Stimulated activated CD4-positive, alpha-beta T cell treated with anti-CD3 and anti-CD28 coated beads, Interleukin-4, amount 100 ng/mL, for 48 hours (primary cell): ENCODE measurements around the gene OSBPL1A.
"Not testable (repeated sequence)": the region's sequence is repeated elsewhere in the genome, so short reads cannot be mapped to it uniquely, and the experiment has no call there.

Experiments used
- DNase-seq, 2 donors: peaks; one replicate each; pipeline ENCODE4 v3.0.0-alpha.2; 2020; ENCODE audit warnings: low read depth in 2 of 2

OSBPL1A gene

GRCh38 chr18:24187049-24187448 lies 210.6 kb downstream of the OSBPL1A start:
- no peak for DNase-seq

DNA sequence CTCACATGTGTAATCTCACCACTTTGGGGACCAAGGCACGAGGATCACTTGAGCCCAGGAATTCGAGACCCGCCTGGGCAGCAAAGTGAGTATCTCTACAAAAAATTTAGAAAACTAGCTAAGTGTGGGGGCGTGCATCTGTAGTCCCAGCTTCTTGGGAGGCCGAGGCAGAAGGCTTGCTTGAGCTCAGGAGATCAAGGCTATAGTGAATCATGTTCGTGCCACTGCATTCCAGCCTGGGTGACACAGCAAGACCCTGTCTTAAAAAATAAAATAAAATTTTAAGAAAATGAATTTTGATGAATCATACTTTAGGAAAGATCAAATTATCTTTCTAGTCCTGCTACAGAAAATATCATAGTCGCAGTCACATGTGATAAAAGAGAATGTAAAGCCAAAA lies 211.8 kb downstream of the OSBPL1A start:
- no peak for DNase-seq

GRCh38 chr18:24181806-24182205 lies 215.8 kb downstream of the OSBPL1A start:
- DNase-seq = no peak

DNA sequence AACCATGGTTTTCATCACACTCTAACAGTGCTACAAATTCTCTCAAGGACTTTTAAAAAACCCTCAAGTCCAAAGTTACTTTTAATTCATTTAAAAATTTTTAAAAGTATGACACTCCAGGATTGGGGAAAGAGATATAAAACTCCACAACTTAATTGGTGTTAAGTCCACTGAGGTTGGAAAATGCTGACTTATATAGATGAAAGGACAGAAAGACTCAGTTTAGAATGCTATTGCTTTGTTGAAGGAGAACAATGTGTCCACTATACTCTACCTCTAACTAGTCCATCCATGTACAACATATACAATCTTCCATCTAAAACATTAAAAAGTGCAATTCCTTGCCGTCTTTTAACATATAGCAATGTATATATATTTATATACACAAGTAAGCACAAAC lies 217.6 kb downstream of the OSBPL1A start:
- no peak for DNase-seq

DNA sequence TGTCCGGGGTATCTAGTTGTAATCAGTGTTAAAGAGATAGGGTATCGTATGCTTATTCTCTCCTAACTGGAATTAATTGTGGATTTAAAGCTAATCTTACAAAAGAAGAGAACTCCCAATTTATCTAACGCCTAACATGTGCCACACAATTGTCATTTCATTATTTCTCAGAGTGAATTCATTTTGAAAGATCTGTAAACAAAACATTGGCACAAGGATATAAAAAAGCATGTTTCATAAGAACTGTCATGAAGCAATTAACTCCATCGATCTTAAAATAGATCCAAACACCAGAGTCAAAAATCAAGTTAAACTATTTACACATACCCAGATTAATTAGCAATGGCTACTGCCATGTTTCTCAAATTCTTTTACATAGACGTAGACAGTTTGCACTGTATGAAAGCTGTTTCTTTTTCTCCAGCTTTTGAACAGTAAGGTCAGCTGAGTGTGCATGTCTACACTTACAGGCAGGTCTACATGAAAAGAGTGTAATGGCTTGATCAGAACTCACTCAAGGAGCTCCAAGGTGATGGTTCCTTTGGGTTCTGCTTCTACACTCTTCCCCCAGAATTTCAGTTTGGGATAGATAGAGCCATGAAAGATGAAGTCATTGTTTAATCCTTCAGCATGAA lies 220.0 kb downstream of the OSBPL1A start:
- no peak for DNase-seq

DNA sequence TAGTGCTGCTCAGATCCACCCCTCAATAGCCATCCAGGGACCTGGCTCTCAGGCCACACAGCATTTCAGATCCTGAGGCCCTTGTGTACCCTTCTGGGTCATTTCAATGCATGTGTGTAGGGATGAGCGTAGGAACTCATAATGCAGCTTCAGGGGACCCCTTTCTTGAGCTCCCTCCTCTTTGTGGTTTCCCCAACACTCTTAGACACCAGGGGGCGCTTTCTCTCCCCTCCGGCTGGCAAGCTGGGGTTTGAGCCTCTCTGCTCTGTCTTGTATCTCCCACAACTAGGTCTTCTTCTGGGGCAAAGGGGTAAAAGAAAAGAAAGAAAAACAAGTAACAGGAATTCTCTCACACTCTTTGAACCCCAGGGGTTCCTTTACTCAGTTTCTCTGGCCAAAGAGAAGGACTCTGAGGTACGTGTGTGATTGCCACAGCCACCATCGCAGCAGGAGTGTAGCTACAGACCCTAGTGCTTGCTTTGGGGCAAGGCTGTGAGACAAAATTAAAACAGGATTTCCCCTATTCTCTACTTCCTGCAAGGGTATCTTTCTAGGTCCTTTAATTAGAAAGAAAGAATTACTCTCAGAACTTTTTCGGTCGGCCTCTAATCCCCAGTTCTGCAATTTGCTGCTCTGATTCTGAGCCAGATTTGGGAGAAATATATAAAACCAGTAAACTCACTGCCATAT lies 220.8 kb downstream of the OSBPL1A start:
- DNase-seq = peak; percentile 49 to 61

GRCh38 chr18:24173997-24174396 lies 223.6 kb downstream of the OSBPL1A start:
- no peak for DNase-seq

- no peak for DNase-seq
These were observed 227.3 kb downstream of the OSBPL1A start for GRCh38 chr18:24170360-24170759.

- no peak for DNase-seq
These were observed 229.1 kb downstream of the OSBPL1A start for GRCh38 chr18:24168496-24168895.

DNA sequence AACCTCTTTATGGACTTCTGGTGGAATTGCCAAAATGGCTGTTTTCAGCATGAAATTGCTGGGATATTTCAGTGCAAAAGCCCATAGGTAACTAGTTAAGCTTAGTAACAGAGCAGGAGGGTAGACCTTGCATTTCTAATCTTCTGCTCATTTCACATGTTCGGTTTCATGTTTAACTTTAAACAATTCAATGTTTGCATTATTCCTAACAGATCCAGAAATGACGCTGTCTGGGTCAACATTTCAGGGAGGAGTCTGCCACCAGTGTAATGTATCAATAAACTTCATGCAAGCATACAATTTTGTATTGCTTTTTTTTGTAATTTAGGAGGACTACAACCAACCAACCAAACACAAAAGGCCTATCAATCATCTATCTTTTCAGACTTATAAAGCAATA lies 236.3 kb downstream of the OSBPL1A start:
- no peak for DNase-seq

GRCh38 chr18:24160086-24160485 lies 237.5 kb downstream of the OSBPL1A start:
- no peak for DNase-seq

GRCh38 chr18:24157855-24158254 lies 239.8 kb downstream of the OSBPL1A start:
- no peak for DNase-seq

- no peak for DNase-seq
These were observed 244.2 kb downstream of the OSBPL1A start for GRCh38 chr18:24153397-24153796.

GRCh38 chr18:24149591-24149990 lies 248.0 kb downstream of the OSBPL1A start:
- not testable (repeated sequence) for DNase-seq

GRCh38 chr18:24142376-24142775 lies 255.2 kb downstream of the OSBPL1A start:
- DNase-seq = no peak

DNA sequence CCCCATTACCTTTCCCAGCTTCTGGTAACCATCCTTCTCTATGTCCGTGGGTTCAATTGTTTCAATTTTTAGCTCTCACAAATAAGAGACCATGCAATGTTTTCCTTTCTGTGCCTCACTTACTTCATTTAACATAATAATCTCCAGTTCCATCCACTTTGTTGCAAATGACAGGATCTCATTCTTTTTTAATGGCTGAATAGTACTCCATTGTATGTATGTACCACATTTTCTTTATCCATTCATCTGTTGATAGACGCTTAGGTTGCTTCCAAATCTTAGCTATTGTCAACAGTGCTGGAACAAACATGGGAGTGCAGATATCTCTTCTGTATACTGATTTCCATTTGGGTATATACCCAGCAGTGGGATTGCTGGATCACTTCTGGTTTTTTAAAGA lies 256.9 kb downstream of the OSBPL1A start:
- no peak for DNase-seq

DNA sequence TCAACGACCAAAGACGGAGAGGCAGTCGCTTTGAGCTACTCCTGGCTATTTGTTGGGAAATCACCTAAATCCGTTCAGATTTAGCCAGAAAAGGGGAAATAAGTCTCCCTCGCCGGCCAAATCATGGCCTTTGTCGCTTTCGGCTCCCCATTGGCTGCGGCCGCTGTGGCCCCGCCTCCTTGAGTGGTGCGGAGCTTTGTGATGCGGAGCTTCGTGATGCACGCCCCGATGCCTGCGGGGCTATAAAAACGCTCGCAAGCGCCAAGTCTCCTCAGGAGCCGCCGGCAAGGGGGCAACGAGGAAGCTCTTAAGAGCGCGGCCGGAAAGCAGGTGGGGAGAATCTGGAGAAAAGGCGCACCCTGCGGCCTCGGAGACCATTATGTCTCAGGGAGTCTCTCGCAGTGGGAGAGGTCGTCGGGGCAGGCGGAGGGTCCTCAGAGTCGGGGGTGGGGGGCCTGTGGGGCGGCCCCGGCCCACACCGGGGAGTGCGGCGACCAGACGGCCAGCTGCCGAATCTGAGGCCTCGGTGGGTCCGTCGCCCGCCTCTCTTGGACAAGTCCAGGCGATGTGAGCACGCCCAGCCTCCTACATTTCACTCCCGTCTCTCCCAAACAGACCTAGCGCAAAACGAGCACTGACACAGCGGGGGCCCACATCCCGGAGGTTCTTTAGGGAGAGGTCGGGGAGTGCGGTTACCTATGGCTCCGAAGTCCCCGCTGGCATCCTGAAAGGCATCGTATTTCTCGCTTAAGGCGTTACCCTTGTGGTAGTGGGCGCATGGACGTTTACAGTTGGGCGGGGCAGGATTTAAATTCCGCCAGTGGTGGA lies 258.6 kb downstream of the OSBPL1A start, which contains the start of gene CABYR:
TSS of gene CABYR (plus strand) at position 274 of the 828 bp plus-strand sequence. CDS start 4,053 bp downstream, outside the sequence.
- peak; percentile 58 to 67 for DNase-seq

DNA sequence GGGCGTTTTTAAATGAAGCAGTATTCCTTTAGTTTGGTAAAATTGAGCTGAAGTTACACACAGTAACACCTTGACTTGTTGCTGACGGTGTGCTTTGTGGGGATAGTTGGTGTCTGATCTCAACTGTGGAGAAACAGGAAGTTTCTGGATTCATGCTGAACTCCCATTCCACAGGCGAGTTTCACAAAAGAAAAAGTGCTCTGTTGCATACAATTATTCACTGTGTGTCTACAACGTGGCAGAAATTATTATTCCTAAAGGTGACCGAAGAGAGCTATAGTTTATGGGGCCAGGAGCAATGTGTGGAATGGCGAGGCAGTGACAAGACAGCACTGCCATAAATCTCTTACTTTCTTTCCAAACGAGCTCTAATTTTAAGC lies 259.2 kb downstream of the OSBPL1A start:
- no peak for DNase-seq

DNA sequence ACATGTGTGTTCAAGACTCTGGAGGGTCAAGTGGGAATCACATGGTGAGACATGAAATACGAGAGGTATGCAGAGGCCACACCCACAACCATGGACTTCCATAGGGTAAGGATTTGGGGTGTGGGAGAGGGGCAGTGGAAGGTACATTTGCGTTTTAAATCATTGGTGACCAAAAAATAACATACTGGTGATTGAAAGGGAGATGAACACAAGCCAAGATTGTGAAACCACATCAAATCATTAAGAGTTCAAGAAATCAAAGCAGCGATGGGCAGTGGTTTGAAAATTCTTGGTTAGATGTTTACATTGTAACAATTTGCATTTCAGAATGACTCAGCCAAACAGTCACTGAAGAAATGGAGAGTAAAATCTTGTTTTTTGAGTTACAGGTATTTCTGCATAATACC lies 260.7 kb downstream of the OSBPL1A start:
- no peak for DNase-seq

GRCh38 chr18:24130494-24130893 lies 267.1 kb downstream of the OSBPL1A start:
- DNase-seq = no peak

- DNase-seq = no peak
These were observed 268.9 kb downstream of the OSBPL1A start for GRCh38 chr18:24128700-24129099.

GRCh38 chr18:24127735-24128134 lies 269.9 kb downstream of the OSBPL1A start:
- DNase-seq = no peak
